Uterus (tissue), 2 donors: ENCODE measurements around the gene HBEGF.

Source experiments
- CTCF ChIP-seq, 4 experiments: fragments of 200-600 bp in 2 of 4; fragments of 450-650 bp in 2 of 4; sonication (generic) in 2 of 4; IDR thresholded peaks; one replicate each; pipeline ENCODE4 v1.5.1; 2016 to 2019; ENCODE audit warnings: antibody characterized with exemption in 4 of 4, mild to moderate bottlenecking in 2 of 4, moderate library complexity in 1 of 4
- POLR2A ChIP-seq, 2 donors: fragments of 450-650 bp; IDR thresholded peaks; one replicate each; pipeline ENCODE4 v1.6.1; 2016; ENCODE audit warnings: antibody characterized with exemption in 2 of 2, mild to moderate bottlenecking in 1 of 2, moderate library complexity in 1 of 2

GRCh38 chr5:140391732-140392131 lies 45.3 kb upstream of the HBEGF start:
- TF ChIP-seq POLR2A (IDR thresholded peaks at IDR 0.05), result no peak
- TF ChIP-seq CTCF (IDR thresholded peaks at IDR 0.05), result no peak
